HG02981 (cell line): ENCODE data around the gene C1orf50.
"Not testable (repeated sequence)": the region's sequence is repeated elsewhere in the genome, so short reads cannot be mapped to it uniquely, and the experiment has no call there.

Source experiments
- ATAC-seq: cut with Tn5 transposase; IDR thresholded peaks from one replicate; pipeline ENCODE4 v1.9.1; 2021; ENCODE audit warnings: mild to moderate bottlenecking, moderate library complexity; ENCODE audit not compliant: unreplicated experiment

C1orf50 gene

GRCh38 chr1:42766741-42767509 lies at the start of gene C1orf50, which contains the start of gene P3H1:
Gene C1orf50 (plus strand): TSS chr1:42767249. CDS start chr1:42767312, 63 bp downstream.
Gene P3H1 (minus strand): TSS chr1:42767028. CDS start chr1:42766971, 57 bp downstream.
- peak; percentile 86 for ATAC-seq

GRCh38 chr1:42720868-42721267 lies 46.2 kb upstream of the C1orf50 start:
- ATAC-seq: no peak

- ATAC-seq: no peak
Measured at GRCh38 chr1:42721926-42722325, 45.1 kb upstream of the C1orf50 start.

- ATAC-seq: not testable (repeated sequence)
Measured at GRCh38 chr1:42722403-42722802, 44.6 kb upstream of the C1orf50 start.

- no peak for ATAC-seq
Measured at GRCh38 chr1:42723511-42723910, 43.5 kb upstream of the C1orf50 start.

- not testable (repeated sequence) for ATAC-seq
Measured at GRCh38 chr1:42725820-42726219, 41.2 kb upstream of the C1orf50 start.

GRCh38 chr1:42730002-42730401 lies 37.0 kb upstream of the C1orf50 start:
- ATAC-seq: no peak

GRCh38 chr1:42730988-42731387 lies 36.1 kb upstream of the C1orf50 start:
- no peak for ATAC-seq

- ATAC-seq: no peak
Measured at GRCh38 chr1:42731585-42731984, 35.5 kb upstream of the C1orf50 start.

GRCh38 chr1:42732126-42732680 lies 34.8 kb upstream of the C1orf50 start:
- no peak for ATAC-seq

GRCh38 chr1:42733415-42734200 lies 33.4 kb upstream of the C1orf50 start:
- ATAC-seq: no peak

GRCh38 chr1:42734201-42735035 lies 32.6 kb upstream of the C1orf50 start:
- no peak for ATAC-seq

- ATAC-seq: no peak
Measured at GRCh38 chr1:42735056-42735455, 32.0 kb upstream of the C1orf50 start.

- ATAC-seq: no peak
Measured at GRCh38 chr1:42735477-42736105, 31.5 kb upstream of the C1orf50 start.

- ATAC-seq: no peak
Measured at GRCh38 chr1:42736152-42736551, 30.9 kb upstream of the C1orf50 start.

- ATAC-seq: no peak
Measured at GRCh38 chr1:42736571-42737200, 30.4 kb upstream of the C1orf50 start.

GRCh38 chr1:42737257-42737656 lies 29.8 kb upstream of the C1orf50 start:
- ATAC-seq: no peak

GRCh38 chr1:42737986-42738677 lies 28.9 kb upstream of the C1orf50 start:
- ATAC-seq: no peak

- ATAC-seq: no peak
Measured at GRCh38 chr1:42738678-42739226, 28.3 kb upstream of the C1orf50 start.
